ENCODE results near the gene HSPB1. TPM values are rescaled to one million over a fixed set of nuclear protein-coding genes. Genes with fewer than 3 reads are reported as not detected.
A peak's percentile ranks its signal among the peaks of the same experiment; 100 is the strongest.

The HSPB1 gene
- total RNA-seq, 3 donors from 2014 or later (not counting 1 experiment from before 2014, with no cell fraction given): 14.4 to 15.9 (median 14.7) TPM

- Histone ChIP-seq H3K27me3 (ENCODE audit: control insufficient read depth, insufficient read depth, low read length) (peaks cover 22% of the 10 kb centered on the region), H3K9me3 (ENCODE audit: control insufficient read depth, insufficient read depth, low read length) (no peaks in the 10 kb centered on the region), H3K4me3 (ENCODE audit: low read length) (no peak overlapping the region), H3K27ac (ENCODE audit: low read length) (no peak overlapping the region), H3K4me1 (ENCODE audit: control insufficient read depth, insufficient read depth, low read length) (peaks cover 11% of the 10 kb centered on the region), H3K36me3 (ENCODE audit: control insufficient read depth, insufficient read depth, low read length) (no peaks in the 10 kb centered on the region)
- Mint-ChIP-seq H3K27me3 (ENCODE audit: low read depth in 2 of 2) (peaks cover 41% of the 10 kb centered on the region in 2 donors), H3K4me3 (peak overlapping the region; percentile 92), H3K36me3 (no peaks in the 10 kb centered on the region), H3K27ac (no peak overlapping the region), H3K4me1 (peaks cover 7 to 16% of the 10 kb centered on the region in 2 donors), H3K9me3 (no peaks in the 10 kb centered on the region)
- intact Hi-C loops (cut with micrococcal nuclease): no loop called here
- WGBS (ENCODE audit: insufficient coverage): 47% methylated on average over 20 of the region's 25 CpGs
- no peak for DNase-seq
- no peak for TF ChIP-seq CTCF (IDR thresholded peaks at IDR 0.05)
- ATAC-seq: no peak
Measured at GRCh38 chr7:76280408-76280807, 22.1 kb upstream of the HSPB1 start.

- no peaks in the 10 kb centered on the region for H3K9me3 ChIP-seq (ENCODE audit: control insufficient read depth, insufficient read depth, low read length)
- H3K4me1 Mint-ChIP-seq: peaks cover 7 to 16% of the 10 kb centered on the region in 2 donors
- H3K36me3 ChIP-seq (ENCODE audit: control insufficient read depth, insufficient read depth, low read length): no peaks in the 10 kb centered on the region
- no peak overlapping the region for H3K27ac Mint-ChIP-seq
- WGBS (ENCODE audit: insufficient coverage): 4% methylated on average over 63 of the region's 63 CpGs
- peak in 1 of 2 donors; percentile 49 for DNase-seq
- no peak overlapping the region for H3K4me3 ChIP-seq (ENCODE audit: low read length)
- H3K27me3 ChIP-seq (ENCODE audit: control insufficient read depth, insufficient read depth, low read length): peaks cover 24% of the 10 kb centered on the region
- peak overlapping the region; percentile 92 for H3K4me3 Mint-ChIP-seq
- intact Hi-C loops (cut with micrococcal nuclease): no loop called here
- H3K4me1 ChIP-seq (ENCODE audit: control insufficient read depth, insufficient read depth, low read length): peaks cover 11% of the 10 kb centered on the region
- H3K27ac ChIP-seq (ENCODE audit: low read length): no peak overlapping the region
- peak in 2 of 3 donors; percentile 59 to 61 for ATAC-seq
- H3K36me3 Mint-ChIP-seq: no peaks in the 10 kb centered on the region
- H3K9me3 Mint-ChIP-seq: no peaks in the 10 kb centered on the region
- peak; percentile 12 for TF ChIP-seq CTCF (IDR thresholded peaks at IDR 0.05)
- peaks cover 41% of the 10 kb centered on the region in 2 donors for H3K27me3 Mint-ChIP-seq (ENCODE audit: low read depth in 2 of 2)
Measured at GRCh38 chr7:76281006-76281705, 21.3 kb upstream of the HSPB1 start.

- H3K27me3 Mint-ChIP-seq (ENCODE audit: low read depth in 2 of 2): peaks cover 41 to 44% of the 10 kb centered on the region in 2 donors
- peak overlapping the region in 1 of 2 donors; percentile 51 for H3K27ac Mint-ChIP-seq
- no peak for TF ChIP-seq CTCF (IDR thresholded peaks at IDR 0.05)
- H3K27me3 ChIP-seq (ENCODE audit: control insufficient read depth, insufficient read depth, low read length): peaks cover 24% of the 10 kb centered on the region
- H3K9me3 Mint-ChIP-seq: no peaks in the 10 kb centered on the region
- peak overlapping the region; percentile 83 for H3K4me3 Mint-ChIP-seq
- H3K4me1 ChIP-seq (ENCODE audit: control insufficient read depth, insufficient read depth, low read length): peaks cover 11% of the 10 kb centered on the region
- WGBS (ENCODE audit: insufficient coverage): 3% methylated on average over 35 of the region's 36 CpGs
- intact Hi-C loops (cut with micrococcal nuclease): no loop called here
- no peak overlapping the region for H3K27ac ChIP-seq (ENCODE audit: low read length)
- H3K36me3 Mint-ChIP-seq: no peaks in the 10 kb centered on the region
- no peak overlapping the region for H3K4me3 ChIP-seq (ENCODE audit: low read length)
- ATAC-seq (no peak), DNase-seq (no peak)
- H3K9me3 ChIP-seq (ENCODE audit: control insufficient read depth, insufficient read depth, low read length): no peaks in the 10 kb centered on the region
- H3K4me1 Mint-ChIP-seq: peaks cover 7 to 16% of the 10 kb centered on the region in 2 donors
- no peaks in the 10 kb centered on the region for H3K36me3 ChIP-seq (ENCODE audit: control insufficient read depth, insufficient read depth, low read length)
Measured at GRCh38 chr7:76281706-76282343, 20.6 kb upstream of the HSPB1 start.
